BLaER1 (cell line): ENCODE measurements around the gene CDK18.
A peak's percentile ranks its signal among the peaks of the same experiment; 100 is the strongest.

Experiments used
- H3K27ac ChIP-seq: shearing (Covaris generic); formaldehyde crosslinking; 2 replicates; pipeline ENCODE4 v1.8.1; 2022
- H3K27me3 ChIP-seq: shearing (Covaris generic); formaldehyde crosslinking; 2 replicates; pipeline ENCODE4 v1.8.1; 2022
- H3K36me3 ChIP-seq: shearing (Covaris generic); formaldehyde crosslinking; 2 replicates; pipeline ENCODE4 v1.8.1; 2022
- H3K4me1 ChIP-seq: shearing (Covaris generic); formaldehyde crosslinking; 2 replicates; pipeline ENCODE4 v1.8.1; 2022
- H3K4me2 ChIP-seq: shearing (Covaris generic); formaldehyde crosslinking; 2 replicates; pipeline ENCODE4 v1.8.1; 2022
- H3K4me3 ChIP-seq: shearing (Covaris generic); formaldehyde crosslinking; 2 replicates; pipeline ENCODE4 v1.8.1; 2022
- H3K9ac ChIP-seq: shearing (Covaris generic); formaldehyde crosslinking; 2 replicates; pipeline ENCODE4 v1.8.1; 2022
- H3K9me3 ChIP-seq: shearing (Covaris generic); formaldehyde crosslinking; 2 replicates; pipeline ENCODE4 v1.8.1; 2022
- H4K20me1 ChIP-seq: shearing (Covaris generic); formaldehyde crosslinking; 2 replicates; pipeline ENCODE4 v1.8.1; 2022
- Cebpa-rat ChIP-seq: shearing (Covaris generic); IDR thresholded peaks from 2 replicates; pipeline ENCODE4 v1.8.1; 2022

Gene CDK18

DNA sequence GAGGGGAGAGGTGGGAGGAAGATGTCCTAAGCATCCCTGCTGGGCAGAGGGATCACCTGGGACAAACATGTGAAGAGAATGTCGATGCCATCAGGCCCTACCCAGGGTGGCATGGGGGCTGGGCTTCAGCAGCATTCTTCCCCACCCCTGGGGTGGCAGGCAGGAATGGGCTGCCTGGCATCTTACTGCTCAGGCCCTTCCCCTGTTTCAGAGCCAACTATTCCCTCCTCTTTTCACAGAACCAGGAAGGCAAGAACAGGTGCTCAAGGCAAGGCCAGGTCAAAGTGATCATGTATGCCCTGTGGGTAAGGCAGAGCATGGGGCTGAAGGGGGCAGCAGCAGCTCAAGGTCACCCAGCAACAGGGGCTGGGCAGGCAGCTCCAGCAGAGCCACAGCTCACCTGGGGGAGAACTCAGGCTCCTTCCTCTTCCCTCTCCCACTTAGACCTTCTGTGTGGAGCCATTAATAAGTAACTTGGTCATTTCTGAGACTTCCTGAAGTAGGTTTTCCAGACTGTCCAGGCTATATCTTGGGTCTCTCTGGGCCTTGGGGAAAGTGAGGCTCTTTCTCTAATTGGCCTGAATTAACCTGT lies 70.9 kb downstream of the CDK18 start:
- Histone ChIP-seq H3K9me3 (no peaks in the 10 kb centered on the region), H4K20me1 (no peaks in the 10 kb centered on the region), H3K4me3 (no peak overlapping the region), H3K4me1 (no peaks in the 10 kb centered on the region), H3K9ac (no peak overlapping the region), H3K27me3 (peaks cover 21% of the 10 kb centered on the region), H3K4me2 (no peak overlapping the region), H3K27ac (no peak overlapping the region), H3K36me3 (no peaks in the 10 kb centered on the region)
- no peak for TF ChIP-seq Cebpa-rat

DNA sequence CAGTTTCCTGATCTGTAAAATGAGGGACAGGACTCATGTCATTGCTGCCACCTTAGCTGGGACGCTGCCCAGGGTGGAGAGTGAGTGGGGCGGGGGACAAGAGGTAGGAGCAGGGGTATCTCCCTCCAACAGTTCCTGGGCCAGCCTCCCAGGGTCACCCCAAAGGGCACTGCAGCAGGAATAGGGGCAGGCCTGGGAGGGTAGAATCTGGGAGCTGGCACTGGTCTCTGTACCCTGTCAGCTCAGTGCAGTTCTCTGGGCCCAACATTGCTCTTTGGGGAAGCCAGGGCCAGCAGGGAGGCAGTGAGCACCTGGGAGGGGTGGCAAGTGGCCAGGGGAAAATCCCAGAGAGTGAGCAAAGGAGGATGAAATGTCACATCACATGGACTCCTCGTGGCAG lies 71.5 kb downstream of the CDK18 start:
- Histone ChIP-seq H3K36me3 (no peaks in the 10 kb centered on the region), H3K27me3 (peaks cover 15% of the 10 kb centered on the region), H3K27ac (no peak overlapping the region), H3K4me1 (no peaks in the 10 kb centered on the region), H4K20me1 (no peaks in the 10 kb centered on the region), H3K9me3 (no peaks in the 10 kb centered on the region), H3K9ac (no peak overlapping the region), H3K4me2 (no peak overlapping the region), H3K4me3 (no peak overlapping the region)
- TF ChIP-seq Cebpa-rat, result no peak

DNA sequence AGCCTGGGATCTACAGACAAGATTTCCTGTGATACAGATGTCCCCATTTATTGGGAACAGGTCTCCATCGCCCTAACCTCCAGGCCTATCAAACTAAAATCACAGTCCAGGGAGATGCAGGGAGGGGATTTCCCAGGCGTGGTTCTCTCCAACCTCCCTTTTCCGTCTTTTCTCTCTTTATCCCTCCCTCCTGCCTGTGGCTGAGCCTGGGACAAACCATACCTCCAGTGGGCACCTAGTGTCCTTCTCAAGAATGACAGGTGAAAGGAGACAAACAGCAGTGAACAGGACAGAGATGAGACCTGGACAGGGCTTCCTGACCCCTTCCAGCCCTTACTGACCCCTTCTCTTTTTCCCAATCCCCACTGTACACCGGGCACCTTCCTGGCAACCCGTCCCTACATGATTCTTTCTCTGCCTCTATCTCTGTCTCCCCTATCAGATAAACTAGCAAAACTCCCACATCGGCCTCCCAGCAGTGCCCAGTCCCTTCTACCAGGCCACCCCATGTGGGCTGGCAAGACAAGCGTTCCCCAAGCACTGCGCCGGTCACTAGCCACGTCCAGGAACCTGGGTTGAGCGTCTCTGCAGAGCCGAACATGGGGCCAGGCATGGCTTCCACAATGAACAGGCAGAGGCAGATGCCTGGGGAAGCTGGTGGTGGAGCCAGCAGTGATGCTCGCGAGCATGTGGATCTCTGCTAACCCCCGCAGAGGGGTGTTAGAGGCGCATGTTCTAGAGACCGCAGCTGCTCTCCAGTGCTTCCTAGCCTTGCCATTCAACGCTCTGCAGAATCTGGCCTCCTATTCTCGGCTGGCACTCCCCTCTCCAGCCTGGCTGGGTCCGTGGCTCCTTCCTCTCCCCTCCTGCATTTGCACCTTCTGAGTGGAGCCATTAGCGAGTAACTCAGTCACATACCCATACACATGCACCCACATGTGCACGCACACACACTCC lies 72.6 kb downstream of the CDK18 start:
- Histone ChIP-seq H3K27me3 (peaks cover 5% of the 10 kb centered on the region), H4K20me1 (no peaks in the 10 kb centered on the region)
- TF ChIP-seq Cebpa-rat, result no peak

DNA sequence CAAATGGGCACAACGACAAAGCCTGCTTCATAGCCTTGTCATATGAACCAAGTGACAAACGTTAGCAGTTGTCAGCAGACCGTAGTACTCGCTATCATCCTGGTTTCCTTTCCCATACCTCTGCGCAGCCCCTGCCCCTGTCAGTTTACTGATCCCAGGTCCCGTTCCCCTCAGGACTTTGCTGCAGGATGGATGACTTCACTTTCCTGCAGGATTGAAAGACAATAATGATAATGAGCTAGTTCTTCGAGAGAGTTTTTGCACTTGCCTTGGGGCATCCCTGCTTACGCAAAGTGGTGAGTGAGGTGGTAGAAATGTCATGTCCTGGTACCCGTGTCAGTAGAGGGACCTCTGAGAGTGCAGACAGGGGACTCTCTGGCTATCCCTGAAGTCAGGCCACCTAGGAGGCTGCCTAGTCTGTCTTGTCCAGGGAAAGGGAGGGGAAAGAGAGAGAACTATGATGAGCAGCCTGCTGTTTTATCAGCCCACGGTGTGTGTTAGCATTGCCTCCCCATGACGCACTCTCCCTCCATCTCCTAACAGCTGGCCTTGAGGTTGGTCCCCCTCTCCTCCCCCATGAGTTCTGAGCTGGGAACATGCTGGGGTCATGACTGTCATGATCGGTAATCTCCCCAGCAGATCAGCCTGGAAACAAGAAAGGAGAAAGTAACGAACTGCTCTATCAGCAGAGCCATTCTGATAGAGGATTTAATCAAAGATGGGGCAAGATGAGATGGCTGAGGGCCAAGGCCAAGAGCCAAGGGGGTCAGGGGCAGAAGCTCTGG lies 73.6 kb downstream of the CDK18 start:
- H3K27ac ChIP-seq, result no peak overlapping the region
- no peaks in the 10 kb centered on the region for H3K36me3 ChIP-seq
- no peak overlapping the region for H3K4me3 ChIP-seq
- no peaks in the 10 kb centered on the region for H3K9me3 ChIP-seq
- TF ChIP-seq Cebpa-rat, result no peak
- H4K20me1 ChIP-seq, result no peaks in the 10 kb centered on the region
- H3K4me1 ChIP-seq, result peaks cover 17% of the 10 kb centered on the region
- H3K27me3 ChIP-seq, result no peaks in the 10 kb centered on the region
- H3K9ac ChIP-seq, result no peak overlapping the region
- H3K4me2 ChIP-seq, result no peak overlapping the region

More for the DNA sequence above, 72.6 kb downstream of the CDK18 start:
- Histone ChIP-seq H3K36me3 (no peaks in the 10 kb centered on the region), H3K4me3 (no peak overlapping the region), H3K4me2 (no peak overlapping the region), H3K4me1 (peaks cover 7% of the 10 kb centered on the region), H3K9me3 (no peaks in the 10 kb centered on the region), H3K27ac (no peak overlapping the region), H3K9ac (no peak overlapping the region)

DNA sequence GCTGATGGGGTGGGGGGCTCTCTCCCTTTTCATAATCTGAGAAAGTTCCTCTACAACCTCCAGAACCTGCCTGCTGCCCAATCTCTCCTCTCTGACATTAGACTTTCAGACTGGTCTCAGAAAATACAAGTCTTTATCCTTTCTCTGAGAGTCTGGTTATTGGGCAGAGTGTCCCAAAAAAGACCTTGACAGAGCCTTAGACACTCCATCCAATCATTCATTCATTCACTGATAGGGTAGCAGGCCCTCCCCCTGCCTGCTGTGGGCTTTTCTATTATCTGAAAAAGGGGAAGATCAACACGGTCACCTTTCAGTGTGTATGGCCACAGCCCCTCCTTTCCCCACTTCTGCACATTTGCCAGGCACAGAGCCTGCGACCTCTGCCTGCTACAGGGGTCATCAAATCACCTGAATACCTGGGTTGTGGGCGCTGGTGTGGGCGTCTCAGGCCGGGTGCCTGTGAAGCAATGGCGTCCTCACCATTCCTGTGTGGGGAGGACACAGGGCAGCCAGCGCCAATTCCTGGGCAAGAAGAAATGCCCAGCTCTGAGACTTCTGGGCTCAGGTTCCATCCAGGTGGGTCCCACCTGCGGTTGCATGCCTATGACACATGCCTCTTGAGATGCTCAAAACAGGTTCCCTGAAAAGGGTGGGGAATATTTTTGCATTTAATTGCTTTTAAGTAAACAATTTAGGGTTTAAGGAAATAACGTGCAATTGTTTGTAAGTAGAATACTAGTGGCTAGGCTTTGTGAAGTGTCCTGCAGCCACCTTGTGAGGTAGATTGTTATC lies 74.5 kb downstream of the CDK18 start:
- Histone ChIP-seq H3K4me3 (no peak overlapping the region), H3K36me3 (no peaks in the 10 kb centered on the region), H3K27me3 (no peaks in the 10 kb centered on the region), H4K20me1 (no peaks in the 10 kb centered on the region), H3K9ac (no peak overlapping the region), H3K27ac (no peak overlapping the region), H3K4me2 (no peak overlapping the region), H3K4me1 (peaks cover 25% of the 10 kb centered on the region), H3K9me3 (no peaks in the 10 kb centered on the region)
- no peak for TF ChIP-seq Cebpa-rat

DNA sequence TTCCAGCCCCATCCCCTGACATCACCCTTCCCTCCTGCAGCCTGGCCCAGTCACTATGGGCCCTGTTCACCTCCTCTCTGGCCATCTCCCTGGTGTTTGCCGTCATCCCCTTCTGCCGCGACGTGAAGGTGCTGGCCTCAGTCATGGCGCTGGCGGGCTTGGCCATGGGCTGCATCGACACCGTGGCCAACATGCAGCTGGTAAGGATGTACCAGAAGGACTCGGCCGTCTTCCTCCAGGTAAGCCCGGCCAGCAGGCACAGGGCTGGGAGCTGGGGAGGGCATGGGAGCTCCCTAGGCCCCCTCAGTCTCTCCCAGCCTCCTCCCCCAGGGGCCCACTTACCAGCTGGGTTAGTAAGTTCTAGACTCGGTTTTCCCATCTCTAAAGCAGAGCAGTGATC lies 75.2 kb downstream of the CDK18 start:
- H3K4me3 ChIP-seq, result no peak overlapping the region
- no peaks in the 10 kb centered on the region for H3K27me3 ChIP-seq
- peaks cover 25% of the 10 kb centered on the region for H3K4me1 ChIP-seq
- no peaks in the 10 kb centered on the region for H4K20me1 ChIP-seq
- no peak overlapping the region for H3K9ac ChIP-seq
- H3K27ac ChIP-seq, result no peak overlapping the region
- no peak for TF ChIP-seq Cebpa-rat
- no peak overlapping the region for H3K4me2 ChIP-seq
- H3K9me3 ChIP-seq, result no peaks in the 10 kb centered on the region
- no peaks in the 10 kb centered on the region for H3K36me3 ChIP-seq

DNA sequence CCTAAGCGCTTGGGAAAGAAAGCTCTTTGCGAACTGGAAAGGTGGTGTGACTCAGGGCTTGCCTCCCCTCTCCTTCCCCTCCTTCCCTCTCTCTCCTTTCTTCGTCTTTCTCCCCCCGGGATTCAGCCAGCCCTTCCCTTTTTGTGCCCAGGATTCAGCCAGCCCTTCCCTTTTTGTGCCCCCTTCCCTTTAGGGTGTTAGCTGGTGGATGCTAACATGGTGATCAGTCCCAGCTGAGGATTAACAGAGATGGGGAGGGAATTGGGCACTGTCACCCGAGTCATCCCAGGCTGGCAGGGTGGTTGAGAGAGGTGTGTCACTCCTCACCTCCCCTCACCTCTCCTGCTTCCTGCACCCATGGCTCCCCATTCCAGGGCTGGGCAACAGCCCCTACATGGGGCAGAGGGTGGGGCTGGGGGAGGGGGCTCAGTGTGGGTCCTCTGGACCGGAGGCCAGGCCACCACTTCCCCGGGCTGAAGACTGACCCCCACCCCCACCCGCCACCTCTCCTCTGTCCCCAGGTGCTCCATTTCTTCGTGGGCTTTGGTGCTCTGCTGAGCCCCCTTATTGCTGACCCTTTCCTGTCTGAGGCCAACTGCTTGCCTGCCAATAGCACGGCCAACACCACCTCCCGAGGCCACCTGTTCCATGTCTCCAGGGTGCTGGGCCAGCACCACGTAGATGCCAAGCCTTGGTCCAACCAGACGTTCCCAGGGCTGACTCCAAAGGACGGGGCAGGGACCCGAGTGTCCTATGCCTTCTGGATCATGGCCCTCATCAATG lies 75.9 kb downstream of the CDK18 start:
- H3K36me3 ChIP-seq, result no peaks in the 10 kb centered on the region
- TF ChIP-seq Cebpa-rat, result no peak
- H3K4me1 ChIP-seq, result peaks cover 25% of the 10 kb centered on the region
- no peak overlapping the region for H3K4me3 ChIP-seq
- H3K27ac ChIP-seq, result no peak overlapping the region
- H3K27me3 ChIP-seq, result no peaks in the 10 kb centered on the region
- H4K20me1 ChIP-seq, result no peaks in the 10 kb centered on the region
- H3K9ac ChIP-seq, result no peak overlapping the region
- H3K4me2 ChIP-seq, result no peak overlapping the region
- H3K9me3 ChIP-seq, result no peaks in the 10 kb centered on the region

DNA sequence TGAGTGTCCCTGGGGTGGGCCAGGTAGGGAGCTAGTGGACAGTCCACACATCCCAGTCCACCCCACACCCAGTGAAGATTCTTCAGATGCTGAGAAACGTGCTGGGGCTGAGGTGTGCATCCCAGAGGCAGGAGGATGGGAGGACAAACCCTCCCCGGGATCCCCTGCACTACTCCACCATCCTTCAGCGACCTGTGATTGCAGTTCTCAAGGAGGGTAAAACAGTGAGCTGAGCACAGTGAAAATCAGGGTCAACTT lies 76.4 kb downstream of the CDK18 start:
- Histone ChIP-seq H3K4me3 (no peak overlapping the region), H3K36me3 (no peaks in the 10 kb centered on the region), H3K9me3 (no peaks in the 10 kb centered on the region), H3K4me2 (no peak overlapping the region), H3K4me1 (peaks cover 25% of the 10 kb centered on the region), H3K27me3 (no peaks in the 10 kb centered on the region), H3K27ac (no peak overlapping the region), H4K20me1 (no peaks in the 10 kb centered on the region), H3K9ac (no peak overlapping the region)
- TF ChIP-seq Cebpa-rat, result no peak

DNA sequence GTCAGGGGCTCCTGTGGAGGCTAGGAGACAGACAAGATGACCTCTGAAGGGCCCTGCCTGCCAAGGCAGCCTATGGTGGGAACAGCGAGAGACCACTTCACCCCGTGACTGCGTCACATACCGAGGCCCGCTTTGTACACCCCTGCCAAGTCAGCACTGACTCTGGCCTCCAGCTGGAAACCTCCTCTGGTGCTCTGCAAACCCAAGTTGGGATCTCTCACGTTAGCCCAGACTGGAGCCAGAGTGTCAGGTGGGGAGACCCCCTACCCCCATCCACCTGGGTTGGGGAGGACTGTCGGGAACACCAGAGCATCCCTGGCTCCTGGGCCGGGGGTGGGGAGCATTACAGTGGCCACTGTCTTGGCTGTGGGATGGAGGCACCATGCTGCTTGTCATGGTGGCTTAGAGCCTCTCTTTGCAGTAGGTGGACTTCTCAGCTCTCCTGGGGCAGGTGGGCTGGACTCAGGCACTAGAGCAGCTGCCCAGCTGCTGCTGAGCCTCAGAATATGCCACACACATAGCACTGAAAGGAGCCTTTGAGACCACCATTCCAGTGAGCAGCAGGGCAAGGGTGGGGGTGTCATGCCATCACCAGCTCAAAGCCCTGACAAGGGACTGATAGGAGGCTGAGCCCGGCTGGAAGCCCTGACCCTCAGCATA lies 77.0 kb downstream of the CDK18 start:
- no peak for TF ChIP-seq Cebpa-rat
- no peaks in the 10 kb centered on the region for H3K27me3 ChIP-seq
- no peaks in the 10 kb centered on the region for H3K36me3 ChIP-seq
- no peak overlapping the region for H3K4me3 ChIP-seq
- H4K20me1 ChIP-seq, result no peaks in the 10 kb centered on the region
- H3K9me3 ChIP-seq, result no peaks in the 10 kb centered on the region
- H3K4me1 ChIP-seq, result peaks cover 25% of the 10 kb centered on the region
- peak overlapping the region; percentile 75; the same call in 1 of the 2 replicates for H3K4me2 ChIP-seq
- no peak overlapping the region; the same call in 1 of the 2 replicates for H3K9ac ChIP-seq
- H3K27ac ChIP-seq, result no peak overlapping the region
